K562 (cell line): ENCODE data around the gene YLPM1. TPM values are rescaled to one million over a fixed set of nuclear protein-coding genes. Genes with fewer than 3 reads are reported as not detected.

Source experiments
- ATAC-seq: fragments of 200-7000 bp; cut with Tn5 transposase; 3 replicates; pipeline ENCODE4 v1.9.1; 2020; ENCODE audit warnings: moderate library complexity
- BruUV-seq: library from RNA; stranded (reverse); fragments of 400-500 nt; replicated peaks from 2 replicates; lab custom pipeline; 2021; lab: Mats Ljungman, UMichigan
- CTCF ChIA-PET: fragments of 300-600 bp; formaldehyde crosslinking; extraction: SDS; loops from one replicate; lab custom pipeline; 2021; ENCODE audit warnings: low intra/inter-chr PET ratio; lab: Yijun Ruan, JAX
- POLR2A ChIA-PET: fragments of 300-600, 350-650 bp; sonication (Branson Sonifier 250); formaldehyde crosslinking; extraction: SDS; loops from one replicate; lab custom pipeline; 2021; ENCODE audit warnings: antibody characterized with exemption, inconsistent platforms; lab: Yijun Ruan, JAX
- DNase-seq, 4 experiments: peaks; one replicate each; pipeline versions ENCODE4 v3.0.0 to v3.0.0-alpha.2; 2011 to 2018; ENCODE audit warnings: low spot score in 3 of 4, mixed read lengths in 3 of 4; ENCODE audit errors: extremely low read depth in 1 of 4
- FAIRE-seq: peaks from 2 replicates; lab custom pipeline; 2011; peaks lifted over from hg19 to GRCh38; lab: Jason Lieb, UNC
- H2AFZ ChIP-seq: 2 replicates; pipeline ENCODE4 v1.6.0; 2011; ENCODE audit warnings: low read depth, low read length, control low read depth, inconsistent platforms
- H3K27ac ChIP-seq: fragments of 200-600 bp; 3 replicates; pipeline ENCODE4 v1.8.0; 2011; ENCODE audit warnings: low read depth, mild to moderate bottlenecking, control low read depth, inconsistent platforms, low read length, moderate library complexity, mixed read lengths; ENCODE audit errors: extremely low read depth
- H3K27me3 ChIP-seq, 2 experiments: fragments of 300-600 bp in 1 of 2; 2 replicates in 1 of 2; 3 replicates in 1 of 2; pipeline versions ENCODE4 v1.6.0 to v1.8.0; 2011; ENCODE audit warnings: inconsistent platforms in 2 of 2, low read length in 2 of 2, mild to moderate bottlenecking in 1 of 2, mixed read lengths in 1 of 2, moderate library complexity in 1 of 2; ENCODE audit not compliant: control insufficient read depth in 2 of 2, insufficient read depth in 2 of 2
- H3K36me3 ChIP-seq: fragments of 300-600 bp; 3 replicates; pipeline ENCODE4 v1.8.0; 2011; ENCODE audit warnings: mild to moderate bottlenecking, low read length, inconsistent platforms; ENCODE audit not compliant: control insufficient read depth, insufficient read depth
- H3K4me1 ChIP-seq, 2 experiments: fragments of 200-600 bp in 1 of 2; replicated peaks in 1 of 2; 2 replicates in 1 of 2; 3 replicates in 1 of 2; pipeline versions ENCODE4 v1.5.1 to v1.8.0; 2011; ENCODE audit warnings: inconsistent platforms in 2 of 2, low read length in 2 of 2, mild to moderate bottlenecking in 1 of 2, mixed read lengths in 1 of 2, moderate library complexity in 1 of 2; ENCODE audit not compliant: control insufficient read depth in 2 of 2, insufficient read depth in 2 of 2
- H3K4me2 ChIP-seq: 2 replicates; pipeline ENCODE4 v1.6.1; 2011; ENCODE audit warnings: low read length, control low read depth, inconsistent platforms, mixed read lengths; ENCODE audit not compliant: insufficient read depth
- H3K4me3 ChIP-seq: fragments of 200-600 bp; sonication (generic), shearing (Covaris generic); 2 replicates; pipeline ENCODE4 v1.5.1; 2016; ENCODE audit warnings: control low read depth, inconsistent platforms
- H3K79me2 ChIP-seq: fragments of 200-600 bp; 3 replicates; pipeline ENCODE4 v1.8.0; 2011; ENCODE audit warnings: low read length, inconsistent platforms; ENCODE audit not compliant: control insufficient read depth, insufficient read depth
- H3K9ac ChIP-seq, 2 experiments: 2 replicates each; pipeline versions ENCODE4 v1.6.0 to v1.6.1; 2011; ENCODE audit warnings: low read depth in 2 of 2, low read length in 2 of 2, control low read depth in 1 of 2, inconsistent platforms in 1 of 2, mild to moderate bottlenecking in 1 of 2, mixed read lengths in 1 of 2; ENCODE audit not compliant: insufficient read depth in 1 of 2
- H3K9me1 ChIP-seq: one replicate; pipeline ENCODE4 v1.6.0; 2011; ENCODE audit warnings: inconsistent platforms, mild to moderate bottlenecking, low read length, moderate library complexity; ENCODE audit not compliant: control insufficient read depth, insufficient read depth
- H3K9me3 ChIP-seq: replicated peaks from 2 replicates; pipeline ENCODE4 v1.5.1; 2011; ENCODE audit warnings: low read depth, low read length, inconsistent platforms; ENCODE audit not compliant: control insufficient read depth, insufficient read depth
- H4K20me1 ChIP-seq: replicated peaks from 2 replicates; pipeline ENCODE4 v1.6.1; 2011; ENCODE audit warnings: low read length, inconsistent platforms, mixed read lengths; ENCODE audit not compliant: control insufficient read depth, insufficient read depth
- ATF1 ChIP-seq, 2 experiments: fragments of 450-650 bp in 1 of 2; IDR thresholded peaks; 2 replicates each; pipeline ENCODE4 v1.6.1; 2016; ENCODE audit warnings: missing compliant biosample characterization in 1 of 2, missing genetic modification characterization in 1 of 2
- GTF2A2 ChIP-seq: IDR thresholded peaks from 2 replicates; pipeline ENCODE4 v1.6.1; 2016; ENCODE audit warnings: mild to moderate bottlenecking, missing genetic modification characterization, missing compliant biosample characterization
- NCOR1 ChIP-seq: fragments of 450-650 bp; IDR thresholded peaks from 2 replicates; pipeline ENCODE4 v1.6.1; 2016; ENCODE audit warnings: mild to moderate bottlenecking, moderate library complexity
- NFE2L1 ChIP-seq: fragments of 450-650 bp; IDR thresholded peaks from 2 replicates; pipeline ENCODE4 v1.6.1; 2016; ENCODE audit warnings: missing genetic modification characterization, low read depth, mild to moderate bottlenecking, missing compliant biosample characterization, moderate library complexity, borderline replicate concordance
- NFYB ChIP-seq: IDR thresholded peaks from 2 replicates; pipeline ENCODE4 v1.6.1; 2011; ENCODE audit warnings: mild to moderate bottlenecking, moderate library complexity; ENCODE audit not compliant: insufficient read length; ENCODE audit errors: extremely low read depth
- PCBP1 ChIP-seq: fragments of 200-400 bp; formaldehyde crosslinking; IDR thresholded peaks from 2 replicates; pipeline ENCODE4 v1.6.1; 2018; ENCODE audit warnings: mild to moderate bottlenecking, low read depth, low read length; ENCODE audit not compliant: poor library complexity, severe bottlenecking
- SAP30 ChIP-seq: fragments of 200-600 bp; sonication (generic); IDR thresholded peaks from 2 replicates; pipeline ENCODE4 v1.6.1; 2012; ENCODE audit warnings: borderline replicate concordance, low read depth, mild to moderate bottlenecking, moderate library complexity, low read length, control low read depth, inconsistent platforms; ENCODE audit not compliant: insufficient read depth, poor library complexity, severe bottlenecking
- TAF1 ChIP-seq: IDR thresholded peaks from 2 replicates; pipeline ENCODE4 v1.6.1; 2011; ENCODE audit warnings: mild to moderate bottlenecking, low read length, moderate library complexity; ENCODE audit not compliant: insufficient read depth, control insufficient read depth, severe bottlenecking; ENCODE audit errors: extremely low read depth
- ZNF217 ChIP-seq: sonication (generic); formaldehyde crosslinking; IDR thresholded peaks from 2 replicates; pipeline ENCODE4 v1.8.0; 2022; ENCODE audit warnings: mild to moderate bottlenecking, missing genetic modification reagents
- ZNF263 ChIP-seq: sonication (generic); formaldehyde crosslinking; IDR thresholded peaks from 2 replicates; pipeline ENCODE4 v1.8.0; 2022; ENCODE audit warnings: mild to moderate bottlenecking, missing genetic modification reagents, borderline replicate concordance
- ZNF830 ChIP-seq: fragments of 250-450 bp; sonication (Bioruptor Pico); IDR thresholded peaks from 2 replicates; pipeline ENCODE4 v1.5.0; 2021; ENCODE audit warnings: mild to moderate bottlenecking
- in situ Hi-C: fragments of 300-500 bp; cut with MboI; formaldehyde crosslinking; loops from 4 replicates; pipeline ENCODE4 v1.15.0; 2018; ENCODE audit warnings: inconsistent platforms, mixed read lengths
- intact Hi-C: fragments of 100-400 bp; cut with micrococcal nuclease; formaldehyde crosslinking; loops from 2 replicates; pipeline ENCODE4 v1.14.2; 2022
- polyA plus RNA-seq, 8 experiments: library from polyadenylated mRNA; depleted of rRNA in 4 of 8; stranded (reverse) in 5 of 8; unstranded in 3 of 8; fragments of >200 nt; fragmentation: Nextera tagmentation in 2 of 8; fragmentation: Illumina TruSeq in 1 of 8; extraction: Ambion mirVana in 2 of 8; extraction: Trizol in 1 of 8; gene quantifications; 2 replicates each; pipeline versions ENCODE4 v1.2.1 to v1.2.3, GENCODE V29; 2011 to 2014; ENCODE audit warnings: inconsistent platforms in 1 of 8, missing spikeins in 1 of 8
- total RNA-seq, 7 experiments: library from RNA; depleted of rRNA in 6 of 7; stranded (reverse); fragments of >200 nt in 6 of 7; fragmentation: Illumina TruSeq in 2 of 7; extraction: Trizol in 2 of 7; gene quantifications; 2 replicates each; pipeline versions ENCODE4 v1.2.1 to v1.2.3, GENCODE V29; 2011 to 2021; ENCODE audit warnings: low replicate concordance in 1 of 7
- TF ChIP-seq, protein P1 (sequence below): fragments of 250-450 bp; sonication (Bioruptor Pico); IDR thresholded peaks from 2 replicates; pipeline ENCODE4 v1.6.1; 2021; ENCODE audit warnings: mild to moderate bottlenecking
- TF ChIP-seq, protein P2 (sequence below): sonication (generic); formaldehyde crosslinking; IDR thresholded peaks from 2 replicates; pipeline ENCODE4 v1.8.0; 2022; ENCODE audit warnings: mild to moderate bottlenecking, missing genetic modification reagents, borderline replicate concordance
- TF ChIP-seq, protein P3 (sequence below): fragments of 250-450 bp; sonication (Bioruptor Pico); IDR thresholded peaks from 2 replicates; pipeline ENCODE4 v1.4.0; 2020

The YLPM1 gene
- total and polyA plus RNA-seq, 9 of the 15 experiments (the other 6 are each of a cell fraction or from before 2014, with no cell fraction given), result 7.2 to 32.7 (median 14.6) TPM

- Histone ChIP-seq H3K27me3 (no peaks in the 10 kb centered on the region), H3K9me1 (no peaks in the 10 kb centered on the region), H3K36me3 (peaks cover 34% of the 10 kb centered on the region; the same call in 2 of the 3 replicates), H2AFZ (no peak overlapping the region), H3K4me1 (no peaks in the 10 kb centered on the region), H3K9ac (no peak overlapping the region), H3K9me3 (no peaks in the 10 kb centered on the region), H4K20me1 (no peaks in the 10 kb centered on the region), H3K79me2 (no peaks in the 10 kb centered on the region), H3K27ac (no peak overlapping the region), H3K4me2 (no peak overlapping the region), H3K4me3 (no peak overlapping the region)
- ATAC-seq, result no peak
- intact Hi-C loops (no loop called here), in situ Hi-C loops (no loop called here)
- no peak for DNase-seq
- BruUV-seq, result no TSS peak
- ChIA-PET POLR2A (interaction anchor here (0.6 kb wide), 1 partner anchor 1167 kb away, joined by 4 read pairs; no protein-coding TSS in a partner anchor), CTCF (no interaction called here)
- no peak for FAIRE-seq
- no peak for TF ChIP-seq ZNF830
- no peak for TF ChIP-seq GTF2A2 (tag)
- no peak for TF ChIP-seq ATF1 (CRISPR knock-in tag; IDR thresholded peaks at IDR 0.05)
- TF ChIP-seq ATF1 (tag; IDR thresholded peaks at IDR 0.05), result no peak
- no peak for TF ChIP-seq NFYB
- TF ChIP-seq, protein P1, sequence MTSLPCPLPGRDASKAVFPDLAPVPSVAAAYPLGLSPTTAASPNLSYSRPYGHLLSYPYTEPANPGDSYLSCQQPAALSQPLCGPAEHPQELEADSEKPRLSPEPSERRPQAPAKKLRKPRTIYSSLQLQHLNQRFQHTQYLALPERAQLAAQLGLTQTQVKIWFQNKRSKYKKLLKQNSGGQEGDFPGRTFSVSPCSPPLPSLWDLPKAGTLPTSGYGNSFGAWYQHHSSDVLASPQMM, result no peak
- TF ChIP-seq, protein P2, sequence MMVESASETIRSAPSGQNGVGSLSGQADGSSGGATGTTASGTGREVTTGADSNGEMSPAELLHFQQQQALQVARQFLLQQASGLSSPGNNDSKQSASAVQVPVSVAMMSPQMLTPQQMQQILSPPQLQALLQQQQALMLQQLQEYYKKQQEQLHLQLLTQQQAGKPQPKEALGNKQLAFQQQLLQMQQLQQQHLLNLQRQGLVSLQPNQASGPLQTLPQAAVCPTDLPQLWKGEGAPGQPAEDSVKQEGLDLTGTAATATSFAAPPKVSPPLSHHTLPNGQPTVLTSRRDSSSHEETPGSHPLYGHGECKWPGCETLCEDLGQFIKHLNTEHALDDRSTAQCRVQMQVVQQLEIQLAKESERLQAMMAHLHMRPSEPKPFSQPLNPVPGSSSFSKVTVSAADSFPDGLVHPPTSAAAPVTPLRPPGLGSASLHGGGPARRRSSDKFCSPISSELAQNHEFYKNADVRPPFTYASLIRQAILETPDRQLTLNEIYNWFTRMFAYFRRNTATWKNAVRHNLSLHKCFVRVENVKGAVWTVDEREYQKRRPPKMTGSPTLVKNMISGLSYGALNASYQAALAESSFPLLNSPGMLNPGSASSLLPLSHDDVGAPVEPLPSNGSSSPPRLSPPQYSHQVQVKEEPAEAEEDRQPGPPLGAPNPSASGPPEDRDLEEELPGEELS (CRISPR knock-in tag), result no peak
- TF ChIP-seq SAP30, result no peak
- no peak for TF ChIP-seq TAF1
- TF ChIP-seq ZNF217 (CRISPR knock-in tag), result no peak
- no peak for TF ChIP-seq NCOR1
- no peak for TF ChIP-seq ZNF263 (CRISPR knock-in tag)
- no peak for TF ChIP-seq PCBP1
- TF ChIP-seq NFE2L1, result no peak
- TF ChIP-seq, protein P3, sequence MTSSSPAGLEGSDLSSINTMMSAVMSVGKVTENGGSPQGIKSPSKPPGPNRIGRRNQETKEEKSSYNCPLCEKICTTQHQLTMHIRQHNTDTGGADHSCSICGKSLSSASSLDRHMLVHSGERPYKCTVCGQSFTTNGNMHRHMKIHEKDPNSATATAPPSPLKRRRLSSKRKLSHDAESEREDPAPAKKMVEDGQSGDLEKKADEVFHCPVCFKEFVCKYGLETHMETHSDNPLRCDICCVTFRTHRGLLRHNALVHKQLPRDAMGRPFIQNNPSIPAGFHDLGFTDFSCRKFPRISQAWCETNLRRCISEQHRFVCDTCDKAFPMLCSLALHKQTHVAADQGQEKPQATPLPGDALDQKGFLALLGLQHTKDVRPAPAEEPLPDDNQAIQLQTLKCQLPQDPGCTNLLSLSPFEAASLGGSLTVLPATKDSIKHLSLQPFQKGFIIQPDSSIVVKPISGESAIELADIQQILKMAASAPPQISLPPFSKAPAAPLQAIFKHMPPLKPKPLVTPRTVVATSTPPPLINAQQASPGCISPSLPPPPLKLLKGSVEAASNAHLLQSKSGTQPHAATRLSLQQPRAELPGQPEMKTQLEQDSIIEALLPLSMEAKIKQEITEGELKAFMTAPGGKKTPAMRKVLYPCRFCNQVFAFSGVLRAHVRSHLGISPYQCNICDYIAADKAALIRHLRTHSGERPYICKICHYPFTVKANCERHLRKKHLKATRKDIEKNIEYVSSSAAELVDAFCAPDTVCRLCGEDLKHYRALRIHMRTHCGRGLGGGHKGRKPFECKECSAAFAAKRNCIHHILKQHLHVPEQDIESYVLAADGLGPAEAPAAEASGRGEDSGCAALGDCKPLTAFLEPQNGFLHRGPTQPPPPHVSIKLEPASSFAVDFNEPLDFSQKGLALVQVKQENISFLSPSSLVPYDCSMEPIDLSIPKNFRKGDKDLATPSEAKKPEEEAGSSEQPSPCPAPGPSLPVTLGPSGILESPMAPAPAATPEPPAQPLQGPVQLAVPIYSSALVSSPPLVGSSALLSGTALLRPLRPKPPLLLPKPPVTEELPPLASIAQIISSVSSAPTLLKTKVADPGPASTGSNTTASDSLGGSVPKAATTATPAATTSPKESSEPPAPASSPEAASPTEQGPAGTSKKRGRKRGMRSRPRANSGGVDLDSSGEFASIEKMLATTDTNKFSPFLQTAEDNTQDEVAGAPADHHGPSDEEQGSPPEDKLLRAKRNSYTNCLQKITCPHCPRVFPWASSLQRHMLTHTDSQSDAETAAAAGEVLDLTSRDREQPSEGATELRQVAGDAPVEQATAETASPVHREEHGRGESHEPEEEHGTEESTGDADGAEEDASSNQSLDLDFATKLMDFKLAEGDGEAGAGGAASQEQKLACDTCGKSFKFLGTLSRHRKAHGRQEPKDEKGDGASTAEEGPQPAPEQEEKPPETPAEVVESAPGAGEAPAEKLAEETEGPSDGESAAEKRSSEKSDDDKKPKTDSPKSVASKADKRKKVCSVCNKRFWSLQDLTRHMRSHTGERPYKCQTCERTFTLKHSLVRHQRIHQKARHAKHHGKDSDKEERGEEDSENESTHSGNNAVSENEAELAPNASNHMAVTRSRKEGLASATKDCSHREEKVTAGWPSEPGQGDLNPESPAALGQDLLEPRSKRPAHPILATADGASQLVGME (CRISPR knock-in tag), result no peak
Observed at GRCh38 chr14:74720526-74720925, 42.6 kb upstream of the YLPM1 start.
